Endometrial microvascular endothelial cells (primary cell): ENCODE results near the gene XIST. TPM values are rescaled to one million over a fixed set of nuclear protein-coding genes. Genes with fewer than 3 reads are reported as not detected.

ENCODE experiments used
- in situ Hi-C: cut with HindIII; loops from 2 replicates; pipeline ENCODE4 v1.10.0; 2017; ENCODE audit warnings: low sequenced_read_pairs, low pct_unique_long_range_greater_than_20kb; ENCODE audit errors: inconsistent ontology term
- total RNA-seq: library from RNA; depleted of rRNA; stranded (reverse); fragments of >200 nt; gene quantifications from one replicate; pipeline ENCODE4 v1.2.3, GENCODE V29; 2015; ENCODE audit errors: inconsistent ontology term

XIST gene
- total RNA-seq, 1 donor from 2014 or later = 24.3 TPM

DNA sequence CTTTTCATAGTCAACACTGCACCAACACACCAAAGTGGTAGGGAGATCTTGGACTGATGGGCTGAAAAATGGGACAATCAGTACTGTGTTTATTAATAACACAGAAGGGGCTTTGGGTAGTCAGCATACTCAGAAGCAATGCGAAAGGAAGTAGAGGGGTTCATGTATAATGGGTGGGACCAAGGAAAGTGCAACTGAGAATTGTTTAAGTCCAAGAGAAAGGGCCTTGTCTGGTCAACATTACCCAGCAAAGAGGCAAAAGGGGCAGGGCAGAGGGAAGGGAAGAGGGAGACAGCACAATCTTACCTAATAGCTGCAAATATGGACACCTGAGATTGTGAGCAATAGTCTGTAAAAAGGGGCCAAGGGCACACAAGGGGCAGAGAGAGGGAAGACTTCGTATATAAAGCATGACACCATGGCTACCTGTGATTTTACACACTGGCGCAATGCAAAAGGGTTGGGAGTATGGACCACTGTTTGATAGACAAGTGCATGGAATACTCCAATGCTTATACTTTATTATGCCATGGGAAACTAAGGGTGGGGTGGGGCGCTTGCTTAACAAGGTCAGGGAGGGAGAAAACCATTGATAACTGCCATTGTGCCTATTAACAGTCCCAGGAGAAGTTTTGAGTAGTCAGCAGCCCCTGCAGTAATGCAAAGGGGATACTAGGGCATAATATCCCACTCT lies 9.8 kb downstream of the XIST start:
- in situ Hi-C loops = no loop called here

DNA sequence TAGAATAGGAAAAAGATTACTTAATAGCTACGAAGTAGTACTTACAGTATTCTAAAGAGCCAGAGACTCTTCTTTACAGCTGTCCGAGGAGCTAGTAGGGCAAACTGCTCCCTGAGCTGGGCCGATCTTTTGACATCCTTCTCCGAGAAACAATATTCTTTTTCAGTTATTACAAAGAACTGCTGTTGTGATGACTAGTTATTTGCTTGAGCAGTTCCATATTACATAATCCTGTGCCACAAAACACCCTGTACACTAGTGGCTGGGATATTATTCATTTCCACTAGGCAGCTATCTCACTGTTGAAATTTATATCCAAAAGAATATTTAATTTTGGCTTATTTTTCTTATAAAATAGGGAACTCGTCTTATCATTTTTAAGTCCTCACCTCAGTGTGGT lies 11.2 kb downstream of the XIST start:
- in situ Hi-C loops = no loop called here

DNA sequence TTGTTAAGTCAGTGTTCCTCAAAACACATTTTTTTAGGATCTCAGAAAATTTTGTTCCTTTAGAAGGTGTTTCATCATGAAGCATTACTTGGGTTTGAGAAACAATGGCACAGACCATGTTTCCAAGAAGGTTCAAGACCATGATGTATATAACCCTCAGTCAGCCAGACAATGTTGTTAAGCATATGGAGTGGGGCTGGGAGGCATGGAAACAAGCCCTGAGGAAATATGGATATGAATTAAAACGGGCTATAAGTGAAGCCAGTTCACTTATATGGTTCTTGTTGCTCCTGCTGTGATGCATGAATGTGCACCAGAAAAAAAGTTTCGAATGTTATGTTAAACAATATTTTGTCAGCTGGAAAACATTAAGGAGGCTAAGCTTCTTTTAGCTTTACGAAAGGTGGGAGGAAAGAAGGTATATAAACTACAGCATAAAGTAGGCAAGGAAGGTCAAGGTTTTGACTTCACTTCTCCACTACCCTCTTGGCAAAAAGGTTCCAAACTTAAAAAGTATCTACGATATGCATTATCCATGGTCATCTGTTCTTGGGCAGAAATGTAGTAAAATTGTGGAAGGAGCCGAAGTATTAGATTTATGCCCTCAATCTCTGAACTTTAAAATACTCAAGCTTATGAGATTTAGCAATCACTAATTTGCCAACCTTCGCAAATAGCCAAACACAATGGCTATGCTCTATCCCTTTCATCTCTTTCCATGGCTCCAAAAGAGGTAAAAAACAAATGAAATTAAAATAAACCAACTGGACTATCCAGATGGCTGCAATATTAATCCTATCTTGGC lies 12.2 kb downstream of the XIST start:
- in situ Hi-C loops = no loop called here

DNA sequence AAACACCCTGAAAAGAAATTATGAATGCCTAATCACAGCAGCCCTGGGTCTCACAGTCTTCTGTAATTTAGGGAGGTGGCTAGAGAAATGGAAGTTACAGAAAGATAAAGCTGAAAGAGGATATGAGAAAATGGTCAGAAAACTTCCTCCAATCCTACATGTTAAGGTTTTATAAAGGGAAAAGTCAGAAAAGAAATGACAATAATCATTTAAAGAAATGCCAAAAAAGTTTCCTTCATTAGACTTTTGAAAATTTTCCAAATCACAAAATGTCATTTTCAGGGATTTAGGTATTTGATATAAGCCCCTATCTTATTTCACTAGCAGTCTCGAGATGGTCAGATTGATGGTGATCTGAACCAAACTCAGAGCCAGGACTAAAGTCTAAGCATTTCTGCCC lies 13.4 kb downstream of the XIST start:
- in situ Hi-C loops = no loop called here

DNA sequence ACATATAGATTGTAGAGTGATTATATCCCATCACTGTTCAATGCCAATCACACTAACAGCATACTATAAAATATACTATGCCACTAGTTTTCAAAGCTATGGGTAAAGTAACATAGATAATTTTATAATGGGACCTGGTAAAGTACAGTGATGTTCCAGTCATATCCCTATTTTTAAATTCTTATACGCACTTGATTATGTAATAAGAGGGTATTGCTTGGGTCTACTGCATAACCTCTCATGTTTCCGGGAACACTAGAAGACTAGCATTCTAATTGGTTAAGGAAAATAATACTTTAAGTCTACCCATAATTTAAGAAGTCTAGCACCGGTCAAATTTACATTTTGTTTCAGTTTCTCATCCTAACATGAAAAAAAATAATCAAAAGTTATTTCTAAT lies 14.4 kb downstream of the XIST start:
- in situ Hi-C loops = no loop called here

DNA sequence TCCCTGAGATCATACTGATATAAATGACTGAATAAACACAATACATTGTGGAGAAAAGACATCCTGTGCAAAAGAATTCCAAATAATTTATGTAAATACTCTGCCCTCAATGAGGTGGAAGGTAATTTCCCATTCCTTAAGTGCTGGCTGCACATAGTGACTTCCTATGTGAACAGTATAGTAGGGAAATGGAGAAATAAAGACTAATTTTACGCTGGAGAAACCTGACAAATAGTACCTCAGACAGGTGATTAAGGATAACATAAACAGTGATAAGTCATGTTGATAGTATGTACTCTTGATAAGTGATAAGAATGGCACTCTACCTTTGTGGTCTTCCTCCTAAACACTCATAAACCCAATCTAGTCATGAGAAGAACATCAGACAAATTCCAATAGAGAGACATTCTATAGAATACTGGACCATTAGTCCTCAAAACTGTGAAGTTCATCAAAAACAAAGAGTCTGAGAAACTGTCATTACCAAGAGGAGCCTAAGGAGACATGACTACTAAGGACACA lies 15.5 kb downstream of the XIST start:
- in situ Hi-C loops = no loop called here

DNA sequence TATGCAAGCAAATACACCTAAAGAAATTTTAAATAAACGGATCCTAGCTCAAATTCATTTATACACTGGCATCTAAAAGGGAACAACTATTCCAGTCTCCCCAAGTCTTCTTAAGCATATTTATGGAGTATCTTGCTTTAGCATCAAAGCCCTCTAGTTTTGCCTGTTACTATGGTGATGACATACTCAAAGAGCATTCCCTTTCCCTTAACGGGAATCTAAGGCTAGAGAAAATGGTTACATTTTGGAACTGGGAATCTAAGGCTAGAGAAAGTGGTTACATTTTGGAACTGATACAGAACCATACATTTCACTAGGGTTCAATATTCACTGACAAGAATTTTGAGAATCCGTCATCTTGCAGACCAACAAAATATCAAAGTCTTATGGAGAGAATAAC lies 18.3 kb downstream of the XIST start:
- in situ Hi-C loops = no loop called here

DNA sequence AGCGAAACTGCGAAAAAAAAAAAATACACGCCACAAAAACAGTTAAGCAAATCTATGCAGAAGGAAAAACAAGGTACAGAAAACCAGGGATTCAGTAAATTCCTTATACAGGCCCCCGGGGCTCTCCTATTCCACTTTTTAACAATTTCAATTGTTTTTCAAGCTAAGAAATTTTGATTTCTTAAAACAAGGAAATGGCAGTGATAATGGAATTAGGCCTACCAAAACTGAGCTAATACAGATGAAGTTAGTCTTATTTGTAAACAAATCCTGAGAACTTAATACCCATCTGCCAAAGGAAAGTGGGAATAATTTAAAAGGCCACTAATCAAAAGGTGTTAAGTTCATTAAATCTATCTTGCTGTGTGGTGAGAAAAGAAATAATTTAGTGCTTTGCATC lies 20.2 kb downstream of the XIST start:
- in situ Hi-C loops = no loop called here

DNA sequence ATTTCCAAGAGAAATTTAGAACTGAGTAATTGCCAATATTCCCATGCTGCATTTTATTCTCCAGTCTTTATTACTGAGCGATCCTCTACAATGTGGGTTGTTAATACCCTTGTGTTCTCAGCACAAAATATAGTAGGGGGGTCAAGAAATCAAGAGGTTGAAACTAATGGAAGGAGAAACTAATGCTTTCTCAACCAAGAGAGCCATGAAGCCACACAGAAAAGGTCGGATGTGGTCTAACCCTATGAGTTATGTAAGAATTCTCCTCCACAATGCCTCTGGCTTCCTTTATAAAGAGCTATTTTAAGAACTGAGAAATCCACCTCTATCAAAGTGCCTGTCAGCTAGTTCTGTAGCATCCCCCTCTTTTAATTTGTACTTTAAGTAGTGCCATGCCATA lies 21.0 kb downstream of the XIST start:
- in situ Hi-C loops = no loop called here

DNA sequence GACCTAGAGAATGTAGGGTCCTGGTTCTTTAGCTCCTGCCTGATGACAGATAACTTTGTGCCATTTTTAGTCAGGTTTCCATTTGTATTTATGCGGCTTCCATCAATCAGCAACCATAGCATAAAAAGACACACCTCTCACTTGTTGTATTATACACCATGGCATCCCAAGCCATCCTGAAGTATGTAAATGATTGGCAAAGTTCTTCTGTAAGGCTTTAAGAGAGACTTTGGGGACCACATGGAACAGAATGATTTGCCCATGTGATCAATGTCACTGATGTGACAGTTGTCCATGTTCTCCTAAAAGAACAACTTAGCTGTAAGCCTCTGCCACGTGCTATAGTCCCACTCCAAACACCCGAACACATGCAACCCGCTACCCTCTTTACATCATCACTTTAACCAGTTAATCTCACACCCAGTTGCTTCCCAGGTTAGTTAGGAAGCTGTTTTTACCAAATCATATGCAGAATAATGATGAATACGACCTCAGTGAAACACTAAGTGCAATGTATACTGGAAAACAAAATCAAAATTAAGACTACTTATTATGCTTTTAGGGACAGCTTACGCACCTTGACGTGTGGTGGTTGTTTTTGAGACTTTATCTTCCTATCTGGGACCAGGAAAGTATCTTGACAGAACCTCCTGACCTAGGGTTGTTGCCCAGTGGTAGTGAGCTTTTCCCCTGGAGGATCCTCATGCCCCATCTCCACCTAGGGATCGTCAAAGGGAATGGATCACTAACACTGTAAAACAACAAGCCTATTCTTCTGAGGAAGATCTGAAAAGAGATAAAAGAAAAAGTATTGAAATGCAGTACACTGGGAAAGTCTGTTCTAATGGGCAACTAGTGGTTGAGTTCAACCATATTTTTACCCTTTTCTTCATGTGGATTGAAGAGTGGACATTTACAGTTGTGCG lies 21.8 kb downstream of the XIST start:
- in situ Hi-C loops = no loop called here

DNA sequence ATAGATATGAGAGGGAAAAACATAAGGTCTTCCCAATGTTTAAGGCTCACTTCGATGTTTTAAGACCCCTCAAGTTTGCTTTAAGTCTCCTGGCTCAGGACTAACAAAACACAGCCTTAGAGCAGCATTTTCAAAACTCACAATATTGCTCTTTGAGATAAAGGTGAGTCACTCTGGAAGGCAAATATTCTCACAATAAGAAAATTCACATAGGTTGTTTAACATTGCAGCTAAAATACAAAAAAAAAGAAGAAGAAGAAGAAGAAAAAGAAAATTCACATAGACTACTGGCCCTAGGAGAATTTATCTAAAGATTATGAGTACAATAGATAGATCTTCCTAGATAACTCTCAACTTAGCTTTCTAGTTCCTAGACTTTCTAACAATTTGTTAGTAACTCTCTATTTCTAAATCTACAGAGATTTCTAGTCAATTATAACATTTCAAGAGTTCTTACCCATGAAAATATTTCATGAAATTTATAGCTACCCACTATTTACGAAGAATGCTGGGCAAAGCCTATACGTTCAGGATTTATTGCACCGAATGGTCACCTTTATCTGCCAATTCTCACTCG lies 22.5 kb downstream of the XIST start:
- in situ Hi-C loops = no loop called here

DNA sequence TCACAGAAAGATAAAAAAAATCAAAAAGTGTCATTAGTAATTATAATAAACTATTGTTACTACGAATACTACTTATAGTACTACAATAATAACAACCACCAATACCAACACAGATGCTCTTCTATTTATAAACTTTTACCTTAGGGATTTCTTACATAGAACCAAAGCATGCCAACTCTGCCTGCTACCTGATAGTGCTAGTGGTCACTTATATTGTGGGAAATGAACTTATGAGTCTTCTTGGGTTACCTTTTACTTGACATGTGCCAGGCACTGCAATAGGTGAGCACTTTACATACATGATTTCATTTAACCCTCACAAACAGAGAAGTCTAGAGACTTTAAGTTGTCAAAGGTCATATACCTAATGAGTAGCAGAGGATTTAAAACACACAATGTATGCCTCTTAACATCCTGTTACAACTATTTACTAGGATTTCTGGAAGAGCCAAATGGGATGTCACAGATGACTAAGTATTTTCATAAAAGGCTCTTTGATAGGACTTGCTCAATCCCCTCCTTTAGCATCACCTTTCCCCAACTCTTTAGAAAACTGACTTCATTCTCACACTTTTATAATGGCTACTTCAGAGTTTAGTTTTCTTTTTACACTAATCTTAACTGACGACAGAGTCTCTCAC lies 24.3 kb downstream of the XIST start:
- in situ Hi-C loops = no loop called here

DNA sequence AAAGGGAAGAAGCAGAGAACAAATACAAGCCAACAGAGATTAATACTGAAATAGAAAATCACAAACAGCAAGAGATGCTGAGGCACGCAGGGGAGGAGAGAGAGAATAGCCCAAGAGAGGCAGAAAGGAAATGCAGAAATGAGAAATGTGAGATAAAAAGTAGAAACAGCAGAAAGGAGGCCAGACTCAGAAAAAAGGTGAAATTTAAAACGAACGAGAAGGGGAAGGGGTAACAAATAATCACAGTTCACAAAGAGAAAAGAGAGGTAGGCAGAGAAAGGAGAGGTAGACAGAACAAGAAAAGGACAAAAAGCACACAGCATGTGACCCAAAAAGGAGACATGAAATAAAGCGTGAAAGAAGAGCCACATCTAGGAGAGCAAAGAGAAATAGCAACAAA lies 25.1 kb downstream of the XIST start:
- in situ Hi-C loops = no loop called here

DNA sequence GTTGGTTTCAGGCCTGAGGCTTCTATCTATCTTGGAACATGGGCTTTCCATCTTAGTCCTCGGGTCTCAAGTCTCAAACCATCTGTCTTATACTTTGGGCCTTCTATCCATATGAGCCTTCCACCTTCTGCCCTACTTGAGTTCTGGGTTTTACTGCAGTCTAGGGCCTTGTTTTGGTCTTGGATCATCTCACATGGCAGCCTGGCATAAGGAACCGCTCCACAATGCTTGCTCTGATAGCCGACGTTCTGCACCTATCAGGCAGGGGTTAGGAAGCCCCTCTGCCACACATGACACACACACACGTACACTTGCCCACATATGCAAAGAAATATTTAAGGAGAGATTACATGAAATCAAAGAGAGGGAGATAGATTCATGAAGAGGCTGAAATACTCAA lies 25.5 kb downstream of the XIST start:
- in situ Hi-C loops = no loop called here

DNA sequence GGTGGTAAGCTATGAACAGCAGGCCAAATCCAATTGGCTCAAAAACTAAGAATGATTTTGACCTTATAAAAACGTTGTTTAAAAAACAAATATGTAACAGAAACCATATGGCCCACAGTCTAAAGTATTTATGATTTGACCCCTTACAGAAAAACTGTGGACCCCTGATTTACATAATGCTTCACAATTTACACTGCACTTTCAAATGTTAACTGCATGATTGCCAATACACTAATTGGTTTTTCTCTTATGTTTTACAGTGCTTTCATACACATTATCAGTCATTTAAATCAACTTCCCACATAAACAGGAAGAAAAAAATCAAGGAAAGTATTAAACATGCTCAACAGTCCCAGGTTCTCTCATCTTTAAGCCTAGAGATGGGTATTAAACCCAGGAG lies 26.9 kb downstream of the XIST start:
- in situ Hi-C loops = no loop called here

DNA sequence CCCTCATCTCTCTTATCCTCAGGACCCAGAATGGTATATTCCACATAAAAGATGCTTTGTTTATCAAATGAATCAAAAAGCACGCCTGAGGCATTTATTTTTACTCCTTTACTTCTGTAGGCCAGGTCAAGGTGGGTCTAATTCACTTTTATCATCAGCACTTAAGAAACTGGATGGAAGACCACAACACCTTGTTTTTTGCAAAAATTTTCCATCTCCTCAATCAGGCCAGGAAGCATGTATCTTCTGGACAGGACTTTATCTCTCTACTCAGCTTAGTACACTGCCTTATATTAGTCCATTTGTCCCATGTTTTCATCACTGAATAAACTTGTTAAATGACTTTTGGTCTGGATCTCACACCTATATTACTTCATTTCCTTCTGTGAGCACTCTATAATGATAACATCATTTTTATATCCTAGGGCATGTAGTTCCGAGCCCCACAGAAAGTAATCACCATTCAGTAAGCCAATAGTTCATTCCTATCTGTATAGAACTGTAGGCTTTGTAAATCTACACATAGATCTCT lies 29.0 kb downstream of the XIST start:
- in situ Hi-C loops = no loop called here

DNA sequence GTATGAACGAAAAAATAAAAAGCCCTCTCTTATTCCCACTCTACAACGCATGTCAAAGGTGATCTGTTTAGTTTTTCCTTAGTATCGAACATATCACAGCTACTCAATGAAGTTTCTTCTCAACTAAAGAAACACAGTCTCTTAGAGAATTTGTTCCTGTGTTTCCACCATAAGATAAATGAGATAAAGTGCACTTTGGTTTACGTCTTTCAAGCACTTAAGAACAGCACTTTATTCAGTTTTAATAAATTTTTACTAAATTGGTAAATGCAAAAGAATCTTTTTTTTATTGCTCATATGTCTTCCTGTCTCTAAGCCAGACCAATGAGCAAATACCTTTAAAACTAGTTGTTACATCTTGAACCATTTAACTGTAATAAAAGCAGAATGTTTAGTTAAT lies 29.7 kb downstream of the XIST start:
- in situ Hi-C loops = no loop called here

DNA sequence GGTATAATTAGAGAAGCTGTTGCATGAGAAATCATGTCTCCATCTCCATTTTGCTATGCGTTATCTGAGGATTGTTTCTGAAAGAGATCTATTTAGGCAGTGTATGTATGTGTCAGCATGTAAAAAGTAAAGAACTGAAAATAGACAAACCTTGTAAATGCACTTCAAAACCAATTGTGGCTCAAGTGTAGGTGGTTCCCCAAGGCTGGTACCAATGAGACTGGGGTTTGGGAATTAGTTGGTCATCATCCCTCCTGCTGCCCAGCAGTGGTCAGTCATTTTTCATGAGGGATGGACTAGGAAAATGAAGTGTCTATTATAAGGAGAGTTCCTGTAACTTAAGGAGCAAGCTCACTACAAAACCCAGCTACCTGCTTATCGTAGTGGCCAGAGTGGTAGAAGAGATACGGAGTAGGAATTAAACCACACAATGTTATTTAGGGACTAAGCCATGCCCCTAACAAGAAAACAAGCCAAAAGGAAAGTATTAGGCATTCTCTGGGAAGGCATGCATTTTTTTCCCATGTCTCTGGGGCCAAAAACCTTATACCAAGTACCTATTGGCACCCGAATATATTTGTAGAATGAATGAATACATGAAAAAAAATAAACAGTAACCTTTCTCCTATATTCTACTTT lies 30.5 kb downstream of the XIST start:
- in situ Hi-C loops = no loop called here
